ENCODE results near the gene RNF180. TPM values are rescaled to one million over a fixed set of nuclear protein-coding genes. Genes with fewer than 3 reads are reported as not detected.

RNF180 gene
- total RNA-seq, 1 donor from 2014 or later, result 12.2 TPM

DNA sequence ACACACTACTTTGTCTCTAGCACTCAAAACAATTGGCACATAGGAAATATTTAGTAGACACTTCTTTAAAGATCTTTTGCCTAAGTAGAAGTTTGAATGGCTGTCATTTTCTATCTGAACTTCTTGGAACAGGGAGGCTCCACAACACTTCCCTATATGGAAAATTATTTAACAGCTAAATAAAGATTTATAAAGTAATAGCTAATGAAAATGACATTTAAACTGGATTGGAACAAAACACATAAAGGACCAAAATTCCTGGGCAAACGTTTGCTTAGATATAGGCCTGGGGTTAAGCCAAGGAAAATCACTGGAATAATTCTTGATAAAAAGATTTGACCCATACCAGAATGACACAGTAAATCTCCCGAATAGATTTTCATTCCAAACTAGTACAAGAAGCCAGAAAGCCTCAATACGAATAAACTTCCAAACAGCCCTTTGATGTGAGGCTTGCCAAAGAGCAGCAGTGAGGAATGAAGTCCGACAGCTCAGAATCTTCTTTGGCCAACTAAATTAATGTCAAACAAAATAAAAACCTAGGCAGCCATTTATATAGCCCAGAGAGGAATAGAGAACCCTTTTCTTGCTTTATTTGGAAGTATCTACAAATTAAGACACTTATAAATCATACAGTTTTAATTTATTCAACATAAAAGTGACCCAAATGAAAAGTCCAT, 20.3 kb upstream of the RNF180 start:
- Histone ChIP-seq H3K36me3 (no peaks in the 10 kb centered on the region), H3K9me3 (no peaks in the 10 kb centered on the region), H3K4me1 (peaks cover 9% of the 10 kb centered on the region), H3K4me3 (no peak overlapping the region), H3K27ac (no peak overlapping the region), H3K27me3 (ENCODE audit: low read depth) (no peaks in the 10 kb centered on the region)
- TF ChIP-seq, protein P1, sequence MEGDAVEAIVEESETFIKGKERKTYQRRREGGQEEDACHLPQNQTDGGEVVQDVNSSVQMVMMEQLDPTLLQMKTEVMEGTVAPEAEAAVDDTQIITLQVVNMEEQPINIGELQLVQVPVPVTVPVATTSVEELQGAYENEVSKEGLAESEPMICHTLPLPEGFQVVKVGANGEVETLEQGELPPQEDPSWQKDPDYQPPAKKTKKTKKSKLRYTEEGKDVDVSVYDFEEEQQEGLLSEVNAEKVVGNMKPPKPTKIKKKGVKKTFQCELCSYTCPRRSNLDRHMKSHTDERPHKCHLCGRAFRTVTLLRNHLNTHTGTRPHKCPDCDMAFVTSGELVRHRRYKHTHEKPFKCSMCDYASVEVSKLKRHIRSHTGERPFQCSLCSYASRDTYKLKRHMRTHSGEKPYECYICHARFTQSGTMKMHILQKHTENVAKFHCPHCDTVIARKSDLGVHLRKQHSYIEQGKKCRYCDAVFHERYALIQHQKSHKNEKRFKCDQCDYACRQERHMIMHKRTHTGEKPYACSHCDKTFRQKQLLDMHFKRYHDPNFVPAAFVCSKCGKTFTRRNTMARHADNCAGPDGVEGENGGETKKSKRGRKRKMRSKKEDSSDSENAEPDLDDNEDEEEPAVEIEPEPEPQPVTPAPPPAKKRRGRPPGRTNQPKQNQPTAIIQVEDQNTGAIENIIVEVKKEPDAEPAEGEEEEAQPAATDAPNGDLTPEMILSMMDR (IDR thresholded peaks at IDR 0.05), result no peak
- intact Hi-C loops (cut with DNase I), result no loop called here
- ATAC-seq (peak in 1 of 2 donors; percentile 18), DNase-seq (no peak)

GRCh38 chr5:64147379-64147778, 18.3 kb upstream of the RNF180 start:
- intact Hi-C loops (cut with DNase I), result no loop called here
- H3K4me1 ChIP-seq, result peaks cover 9% of the 10 kb centered on the region
- DNase-seq (no peak), ATAC-seq (peak; percentile 41 to 59)
- no peak overlapping the region for H3K4me3 ChIP-seq
- no peaks in the 10 kb centered on the region for H3K9me3 ChIP-seq
- H3K36me3 ChIP-seq, result no peaks in the 10 kb centered on the region
- no peak overlapping the region for H3K27ac ChIP-seq
- TF ChIP-seq, protein P1 (IDR thresholded peaks at IDR 0.05), result no peak
- H3K27me3 ChIP-seq (ENCODE audit: low read depth), result no peaks in the 10 kb centered on the region

- peaks cover 9% of the 10 kb centered on the region for H3K4me1 ChIP-seq
- intact Hi-C loops (cut with DNase I), result no loop called here
- ATAC-seq, result peak; percentile 68 to 79
- H3K36me3 ChIP-seq, result no peaks in the 10 kb centered on the region
- DNase-seq, result peak; percentile 50
- no peaks in the 10 kb centered on the region for H3K27me3 ChIP-seq (ENCODE audit: low read depth)
- TF ChIP-seq, protein P1 (IDR thresholded peaks at IDR 0.05), result peak; percentile 65
- H3K4me3 ChIP-seq, result no peak overlapping the region
- H3K27ac ChIP-seq, result no peak overlapping the region
- H3K9me3 ChIP-seq, result no peaks in the 10 kb centered on the region
Measured at GRCh38 chr5:64147849-64148441, 17.7 kb upstream of the RNF180 start.

DNA sequence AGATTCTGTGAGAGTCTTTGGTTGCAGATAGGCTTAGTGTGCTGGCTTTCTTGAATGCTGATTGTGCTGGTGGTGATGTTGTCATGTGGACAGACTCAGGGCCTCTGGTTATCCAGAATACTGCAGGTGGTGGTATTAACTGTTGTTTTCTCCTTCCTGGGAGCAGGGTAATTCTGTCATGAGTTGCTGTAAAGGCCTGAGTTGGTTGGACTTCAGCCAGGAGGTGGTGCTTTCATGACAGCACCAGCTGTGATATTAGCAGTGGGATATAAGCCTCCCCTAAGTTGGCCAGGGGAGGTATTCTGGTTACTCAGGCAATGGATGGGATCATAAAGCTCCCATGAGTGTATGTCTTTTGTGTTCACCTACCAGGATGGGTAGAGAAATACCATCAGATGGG, 16.4 kb upstream of the RNF180 start:
- Histone ChIP-seq H3K36me3 (no peaks in the 10 kb centered on the region), H3K4me1 (peaks cover 9% of the 10 kb centered on the region), H3K27ac (no peak overlapping the region), H3K4me3 (no peak overlapping the region), H3K27me3 (ENCODE audit: low read depth) (no peaks in the 10 kb centered on the region), H3K9me3 (no peaks in the 10 kb centered on the region)
- ATAC-seq, result no peak
- TF ChIP-seq, protein P1 (IDR thresholded peaks at IDR 0.05), result no peak
- no peak for DNase-seq
- intact Hi-C loops (cut with DNase I), result no loop called here

- TF ChIP-seq, protein P1 (IDR thresholded peaks at IDR 0.05), result no peak
- no peak for ATAC-seq
- DNase-seq, result no peak
Measured at GRCh38 chr5:64149857-64150521, 15.7 kb upstream of the RNF180 start.

More at GRCh38 chr5:64149857-64150521, 15.7 kb upstream of the RNF180 start:
- H3K27me3 ChIP-seq (ENCODE audit: low read depth), result no peaks in the 10 kb centered on the region
- no peak overlapping the region for H3K4me3 ChIP-seq
- intact Hi-C loops (cut with DNase I), result no loop called here
- peaks cover 3% of the 10 kb centered on the region for H3K4me1 ChIP-seq
- no peak overlapping the region for H3K27ac ChIP-seq
- no peaks in the 10 kb centered on the region for H3K36me3 ChIP-seq
- H3K9me3 ChIP-seq, result no peaks in the 10 kb centered on the region

Measured in lower lobe of right lung (tissue), 2 donors.